Fibroblast of the conjunctiva (primary cell): ENCODE measurements around the gene CAND1.

Experiments used
- DNase-seq: peaks from one replicate; pipeline ENCODE4 v3.0.0-alpha.2; 2010; ENCODE audit warnings: low read depth

CAND1 gene

GRCh38 chr12:67268896-67269632 lies at the start of gene CAND1:
Gene CAND1, plus strand, starts transcription at chr12:67269358. Its CDS starts 360 bp downstream, at chr12:67269718.
- peak; percentile 97 for DNase-seq

DNA sequence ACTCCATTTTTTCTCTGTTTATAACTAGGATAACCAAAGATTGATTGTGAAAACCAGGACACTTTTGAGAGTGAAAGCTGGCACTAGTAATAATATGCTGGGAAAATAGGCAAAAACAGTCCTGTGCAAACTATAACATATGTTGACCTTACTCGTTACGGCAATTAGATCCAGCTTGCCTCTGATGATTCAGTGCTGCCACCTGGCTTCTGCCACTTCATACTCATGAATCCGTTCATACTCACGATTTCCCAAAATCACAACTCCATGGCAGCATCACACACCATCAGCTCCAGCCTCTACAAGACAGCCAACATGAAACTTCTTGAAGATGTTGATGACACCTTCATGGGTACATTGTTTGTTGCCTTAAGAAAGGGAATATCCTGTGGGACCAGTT lies 49.1 kb upstream of the CAND1 start:
- no peak for DNase-seq

DNA sequence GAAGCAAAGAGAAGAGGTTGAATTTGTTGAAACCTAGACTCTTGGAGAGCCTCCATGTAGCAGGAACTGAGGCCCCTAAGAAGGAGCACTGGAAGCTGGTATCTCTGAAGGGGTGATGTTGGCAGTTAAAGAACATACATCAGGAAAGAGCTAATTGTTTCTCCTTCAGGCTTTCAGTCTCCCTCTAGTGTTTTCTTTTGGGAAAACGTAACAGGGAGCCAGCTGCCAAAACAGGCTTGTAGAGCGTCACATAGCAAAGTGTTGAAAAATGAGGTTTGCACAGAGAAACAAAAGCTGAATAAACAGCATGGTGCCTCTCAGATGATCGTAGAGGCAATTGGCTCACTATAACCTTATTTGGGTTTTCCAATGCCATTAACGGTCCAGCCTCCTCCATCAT lies 46.9 kb upstream of the CAND1 start:
- DNase-seq = no peak

DNA sequence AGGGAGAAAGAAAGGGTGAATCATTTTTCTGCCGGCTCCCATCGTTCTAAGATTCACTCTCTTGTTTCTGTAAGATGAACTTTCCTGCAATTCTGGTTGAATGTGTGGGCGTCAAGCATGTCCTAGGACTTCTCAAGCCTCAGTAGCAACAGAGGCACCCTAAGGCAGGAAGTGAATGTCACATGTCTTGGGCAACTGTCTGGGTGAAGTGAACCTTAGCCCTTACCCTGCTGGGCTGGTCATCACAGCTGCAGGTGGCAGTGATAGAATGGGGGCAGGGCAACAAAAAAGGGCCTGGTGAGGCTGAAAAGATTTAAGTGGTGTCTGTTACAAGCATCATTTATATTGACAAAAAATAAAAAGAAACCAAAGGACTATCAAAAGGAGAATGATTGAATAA lies 45.9 kb upstream of the CAND1 start:
- DNase-seq = no peak

GRCh38 chr12:67237231-67237630 lies 31.9 kb upstream of the CAND1 start:
- no peak for DNase-seq

- no peak for DNase-seq
Measured at GRCh38 chr12:67239061-67239460, 30.1 kb upstream of the CAND1 start.

GRCh38 chr12:67241482-67241881 lies 27.7 kb upstream of the CAND1 start:
- DNase-seq = no peak

DNA sequence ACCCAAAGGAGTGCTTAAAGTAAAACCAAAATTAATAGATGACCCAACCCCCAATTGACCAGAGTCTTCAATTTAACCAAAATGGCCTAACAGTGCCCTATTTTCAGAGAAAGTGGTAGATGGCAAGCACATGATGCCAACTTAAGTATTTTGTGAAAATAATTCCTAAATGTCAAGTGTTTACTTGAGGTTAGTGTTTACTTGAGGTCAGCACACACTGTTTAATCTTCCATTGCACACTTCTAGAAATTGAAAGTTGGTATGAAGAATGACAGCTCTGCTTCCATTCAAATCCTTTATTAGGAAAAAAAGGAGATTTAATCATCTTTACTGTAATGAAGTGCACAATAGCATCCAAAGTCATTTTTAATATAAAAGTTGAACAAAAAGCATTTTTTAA lies 25.9 kb upstream of the CAND1 start:
- DNase-seq = no peak

DNA sequence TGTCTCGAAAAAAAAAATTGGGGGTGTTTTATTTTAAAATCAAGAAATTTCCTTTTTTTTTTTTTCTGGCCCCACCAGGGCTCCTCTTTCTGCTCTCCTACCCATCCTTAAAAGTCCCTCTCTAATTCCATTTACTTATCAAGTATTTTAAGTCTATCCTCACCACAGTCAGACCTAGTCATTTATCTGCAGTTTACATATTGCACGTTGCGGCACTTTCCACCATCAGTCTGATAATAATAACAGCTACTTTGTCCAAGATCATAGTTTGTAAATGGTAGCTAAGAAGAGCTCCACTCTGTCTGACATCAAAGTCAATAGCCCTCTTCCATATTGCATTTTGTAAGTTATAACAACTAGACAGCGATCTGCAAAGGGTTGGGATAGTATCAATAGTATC lies 23.6 kb upstream of the CAND1 start:
- no peak for DNase-seq

- DNase-seq = no peak
Measured at GRCh38 chr12:67251012-67251411, 18.1 kb upstream of the CAND1 start.

DNA sequence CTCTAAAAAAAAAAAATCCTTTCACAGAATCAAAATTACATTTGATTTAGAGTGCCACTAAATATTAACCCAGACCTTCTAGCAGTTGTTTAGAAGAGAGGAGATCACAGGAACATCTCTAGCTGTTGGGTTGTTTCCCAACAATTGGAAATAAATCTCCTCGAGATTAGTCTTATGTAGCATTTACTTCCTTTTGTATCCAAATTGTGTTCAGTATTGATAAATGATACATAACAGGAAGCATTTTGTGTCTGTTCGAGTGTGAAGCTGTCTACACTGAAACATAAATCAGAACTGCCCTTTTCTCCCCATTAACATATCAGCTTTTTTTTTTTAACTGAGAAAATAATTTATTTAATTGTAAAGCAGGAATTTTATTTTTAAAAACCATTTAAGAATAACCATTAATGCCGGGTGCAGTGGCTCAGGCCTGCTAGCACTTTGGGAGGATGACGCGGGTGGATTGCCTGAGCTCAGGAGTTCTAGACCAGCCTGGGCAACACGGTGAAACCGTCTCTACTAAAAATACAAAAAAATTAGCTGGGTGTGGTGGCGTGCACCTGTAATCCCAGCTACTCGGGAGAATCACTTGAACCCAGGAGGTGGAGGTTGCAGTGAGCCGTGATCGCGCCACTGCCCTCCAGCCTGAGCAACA lies 14.7 kb upstream of the CAND1 start:
- no peak for DNase-seq

- DNase-seq = no peak
Measured at GRCh38 chr12:67256649-67257048, 12.5 kb upstream of the CAND1 start.

GRCh38 chr12:67263471-67263870 lies 5.7 kb upstream of the CAND1 start:
- DNase-seq = no peak

- peak; percentile 98 for DNase-seq
Measured at GRCh38 chr12:67268335-67268895, 743 bp upstream of the CAND1 start.

GRCh38 chr12:67269633-67270573 lies 745 bp downstream of the CAND1 start:
- no peak for DNase-seq

- no peak for DNase-seq
Measured at GRCh38 chr12:67270622-67271021, 1.5 kb downstream of the CAND1 start.

GRCh38 chr12:67271976-67272375 lies 2.8 kb downstream of the CAND1 start:
- peak; percentile 14 for DNase-seq

GRCh38 chr12:67274186-67274585 lies 5.0 kb downstream of the CAND1 start:
- no peak for DNase-seq

DNA sequence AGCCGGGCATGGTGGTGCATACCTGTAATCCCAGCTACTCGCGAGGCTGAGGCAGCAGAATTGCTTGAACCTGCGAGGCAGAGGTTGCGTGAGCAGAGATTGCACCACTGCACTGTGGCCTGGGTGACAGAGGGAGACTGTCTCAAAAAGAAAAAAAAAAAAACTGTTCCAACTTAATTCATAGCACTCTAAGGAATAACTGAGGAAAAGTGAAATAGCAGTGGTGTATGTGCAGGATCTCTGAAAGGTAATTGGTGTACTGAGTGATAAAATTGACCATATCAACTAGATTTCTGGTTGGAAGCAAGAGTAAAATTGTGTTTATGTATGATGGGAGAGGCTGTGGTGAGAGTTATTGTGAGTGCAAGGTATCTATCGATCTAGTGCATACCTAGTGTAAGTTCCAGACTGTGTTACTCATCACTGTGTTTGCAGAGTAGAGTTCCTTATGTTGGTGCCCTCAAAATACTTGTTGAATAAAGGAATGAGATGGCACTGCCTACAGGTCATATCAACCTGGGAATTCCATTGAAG lies 6.3 kb downstream of the CAND1 start:
- no peak for DNase-seq

GRCh38 chr12:67276421-67276820 lies 7.3 kb downstream of the CAND1 start:
- DNase-seq = no peak

DNA sequence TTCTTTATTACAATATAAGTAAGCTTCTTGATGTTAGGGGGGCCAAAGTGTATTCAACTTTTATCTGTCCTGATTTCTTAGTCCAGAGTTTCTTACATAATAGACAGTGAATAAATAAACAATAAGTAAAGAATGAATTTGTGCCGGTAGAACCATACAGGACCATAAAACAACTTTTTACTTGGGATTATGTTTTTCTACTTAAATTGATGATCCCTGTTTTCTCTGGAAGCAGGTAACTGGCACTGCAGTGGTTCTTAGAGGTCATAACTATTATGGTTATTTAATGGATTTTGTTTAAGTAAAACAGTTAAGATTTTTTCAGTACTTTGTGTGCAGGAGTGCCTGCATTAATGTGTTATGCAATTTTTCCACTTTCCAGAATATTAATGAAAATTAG lies 10.5 kb downstream of the CAND1 start:
- DNase-seq = no peak

GRCh38 chr12:67280088-67280487 lies 10.9 kb downstream of the CAND1 start:
- DNase-seq = no peak
